ENCODE data around the gene HSPA6.

GRCh38 chr1:161481624-161482392 lies 42.5 kb upstream of the HSPA6 start:
- no peak for TF ChIP-seq CTCF (IDR thresholded peaks at IDR 0.05; ENCODE audit: insufficient read depth, low read length, poor library complexity, severe bottlenecking)
- TF ChIP-seq EZH2phosphoT487 (conservative IDR thresholded peaks at IDR 0.05; ENCODE audit: low read length) = no peak

All from SU-DHL-6 (cell line).